ENCODE measurements around the gene DEFB125.

- TF ChIP-seq POLR2A (IDR thresholded peaks at IDR 0.05), result no peak
- TF ChIP-seq, protein P1, sequence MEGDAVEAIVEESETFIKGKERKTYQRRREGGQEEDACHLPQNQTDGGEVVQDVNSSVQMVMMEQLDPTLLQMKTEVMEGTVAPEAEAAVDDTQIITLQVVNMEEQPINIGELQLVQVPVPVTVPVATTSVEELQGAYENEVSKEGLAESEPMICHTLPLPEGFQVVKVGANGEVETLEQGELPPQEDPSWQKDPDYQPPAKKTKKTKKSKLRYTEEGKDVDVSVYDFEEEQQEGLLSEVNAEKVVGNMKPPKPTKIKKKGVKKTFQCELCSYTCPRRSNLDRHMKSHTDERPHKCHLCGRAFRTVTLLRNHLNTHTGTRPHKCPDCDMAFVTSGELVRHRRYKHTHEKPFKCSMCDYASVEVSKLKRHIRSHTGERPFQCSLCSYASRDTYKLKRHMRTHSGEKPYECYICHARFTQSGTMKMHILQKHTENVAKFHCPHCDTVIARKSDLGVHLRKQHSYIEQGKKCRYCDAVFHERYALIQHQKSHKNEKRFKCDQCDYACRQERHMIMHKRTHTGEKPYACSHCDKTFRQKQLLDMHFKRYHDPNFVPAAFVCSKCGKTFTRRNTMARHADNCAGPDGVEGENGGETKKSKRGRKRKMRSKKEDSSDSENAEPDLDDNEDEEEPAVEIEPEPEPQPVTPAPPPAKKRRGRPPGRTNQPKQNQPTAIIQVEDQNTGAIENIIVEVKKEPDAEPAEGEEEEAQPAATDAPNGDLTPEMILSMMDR (IDR thresholded peaks at IDR 0.05 in 8 of 11, conservative IDR thresholded peaks at IDR 0.05 in 3 of 11), result no peak
These were observed 30.0 kb downstream of the DEFB125 start for GRCh38 chr20:117518-117917.

Measured in spleen (tissue), 7 donors.